ENCODE data around the gene NKG7.

Gene NKG7

DNA sequence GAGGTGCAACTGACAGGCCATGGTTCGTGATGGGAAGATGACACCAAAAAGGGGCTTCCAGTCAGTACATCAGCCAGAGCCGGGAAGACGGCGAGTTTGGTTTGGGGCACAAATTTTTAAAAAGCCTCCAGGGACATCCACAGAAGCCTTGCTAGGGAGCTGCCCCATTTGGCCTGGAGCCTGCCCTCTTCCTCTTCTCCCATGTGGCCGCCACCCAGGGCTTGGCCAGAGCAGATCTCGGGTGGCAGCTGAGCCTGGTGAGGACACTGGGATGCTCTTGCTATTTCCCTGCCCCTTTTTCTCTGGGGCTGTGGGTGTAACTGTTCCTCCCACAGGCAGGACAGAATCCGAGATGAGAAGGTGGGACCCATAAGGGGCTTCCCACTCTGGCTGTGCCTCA is 14.5 kb downstream of the NKG7 start:
- H3K4me1 Mint-ChIP-seq (ENCODE audit: low read depth), result peaks cover 47% of the 10 kb centered on the region
- H3K4me3 Mint-ChIP-seq, result no peak overlapping the region
- no peaks in the 10 kb centered on the region for H3K9me3 Mint-ChIP-seq (ENCODE audit: low read depth)
- no peak overlapping the region for H3K27ac Mint-ChIP-seq
- no peaks in the 10 kb centered on the region for H3K27me3 Mint-ChIP-seq
- no peaks in the 10 kb centered on the region for H3K36me3 Mint-ChIP-seq

DNA sequence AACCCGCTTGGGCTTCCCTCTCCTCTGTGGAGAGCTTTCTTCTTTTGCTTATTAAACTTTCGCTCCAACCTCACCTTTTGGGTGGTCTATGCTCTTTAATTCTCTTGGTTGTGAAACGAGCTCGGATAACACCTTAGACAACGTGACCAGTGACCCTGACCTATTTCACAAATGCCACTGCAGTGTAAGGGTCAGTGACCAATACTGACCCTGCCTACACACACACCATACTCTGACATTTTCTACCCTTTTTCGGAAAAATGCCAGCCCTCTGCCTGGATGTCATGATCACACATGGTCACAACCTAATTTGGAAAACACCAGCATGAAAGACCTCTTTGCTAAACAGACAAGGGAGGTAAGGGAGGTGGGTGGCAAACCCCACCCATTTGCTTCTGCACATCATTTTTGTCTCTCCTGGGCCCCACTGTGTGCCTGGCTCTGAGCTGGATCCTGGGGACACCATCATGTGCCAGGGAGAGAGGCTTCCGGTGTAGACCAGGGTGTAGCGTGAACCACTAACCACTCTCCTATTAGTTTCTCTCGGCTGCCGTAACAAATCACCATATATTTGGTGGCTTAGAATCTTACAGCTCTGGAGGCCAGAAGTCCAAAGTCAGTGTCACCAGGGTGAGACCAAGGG is 16.2 kb downstream of the NKG7 start:
- Mint-ChIP-seq H3K9me3 (ENCODE audit: low read depth) (no peaks in the 10 kb centered on the region), H3K4me1 (ENCODE audit: low read depth) (peaks cover 35% of the 10 kb centered on the region), H3K4me3 (peak overlapping the region; percentile 18), H3K27ac (peak overlapping the region; percentile 72), H3K36me3 (no peaks in the 10 kb centered on the region), H3K27me3 (no peaks in the 10 kb centered on the region)

GRCh38 chr19:51354742-51355148 is 17.7 kb downstream of the NKG7 start:
- Mint-ChIP-seq H3K27me3 (no peaks in the 10 kb centered on the region), H3K27ac (peak overlapping the region; percentile 82), H3K4me3 (peak overlapping the region; percentile 58), H3K4me1 (ENCODE audit: low read depth) (peaks cover 31% of the 10 kb centered on the region), H3K9me3 (ENCODE audit: low read depth) (no peaks in the 10 kb centered on the region), H3K36me3 (no peaks in the 10 kb centered on the region)

DNA sequence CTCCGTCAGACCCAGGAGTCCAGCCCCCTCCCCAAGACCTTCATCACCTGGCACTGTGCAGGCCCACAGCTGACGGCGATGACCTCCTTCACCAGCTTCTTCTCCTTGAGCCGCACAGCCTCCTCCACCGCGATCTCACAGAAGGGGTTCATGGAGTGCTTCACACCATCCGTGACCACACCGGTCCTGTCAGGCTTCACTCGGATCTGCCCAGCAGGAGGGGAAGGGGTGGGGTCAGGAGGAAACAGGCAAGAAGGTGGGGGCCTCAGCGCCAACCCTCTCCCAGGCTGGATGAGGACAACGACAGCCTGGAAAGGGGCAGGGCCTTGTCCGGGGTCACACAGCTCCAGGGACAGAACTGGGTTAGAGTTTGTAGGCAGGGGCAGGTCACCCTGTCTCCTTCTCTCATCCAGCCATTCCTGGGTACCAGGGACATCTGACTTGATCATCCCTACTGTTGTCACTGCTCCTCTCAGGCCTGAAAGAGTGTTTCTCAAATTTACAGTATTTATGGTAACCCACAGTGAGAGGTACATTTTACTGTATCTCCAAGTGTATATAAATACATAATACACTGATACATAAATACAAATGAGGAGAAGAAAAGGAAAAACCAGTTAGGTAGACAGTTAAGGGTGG is 18.2 kb downstream of the NKG7 start:
- Mint-ChIP-seq H3K4me3 (no peak overlapping the region), H3K36me3 (no peaks in the 10 kb centered on the region), H3K9me3 (ENCODE audit: low read depth) (no peaks in the 10 kb centered on the region), H3K27me3 (no peaks in the 10 kb centered on the region), H3K27ac (peak overlapping the region; percentile 46), H3K4me1 (ENCODE audit: low read depth) (peaks cover 28% of the 10 kb centered on the region)

DNA sequence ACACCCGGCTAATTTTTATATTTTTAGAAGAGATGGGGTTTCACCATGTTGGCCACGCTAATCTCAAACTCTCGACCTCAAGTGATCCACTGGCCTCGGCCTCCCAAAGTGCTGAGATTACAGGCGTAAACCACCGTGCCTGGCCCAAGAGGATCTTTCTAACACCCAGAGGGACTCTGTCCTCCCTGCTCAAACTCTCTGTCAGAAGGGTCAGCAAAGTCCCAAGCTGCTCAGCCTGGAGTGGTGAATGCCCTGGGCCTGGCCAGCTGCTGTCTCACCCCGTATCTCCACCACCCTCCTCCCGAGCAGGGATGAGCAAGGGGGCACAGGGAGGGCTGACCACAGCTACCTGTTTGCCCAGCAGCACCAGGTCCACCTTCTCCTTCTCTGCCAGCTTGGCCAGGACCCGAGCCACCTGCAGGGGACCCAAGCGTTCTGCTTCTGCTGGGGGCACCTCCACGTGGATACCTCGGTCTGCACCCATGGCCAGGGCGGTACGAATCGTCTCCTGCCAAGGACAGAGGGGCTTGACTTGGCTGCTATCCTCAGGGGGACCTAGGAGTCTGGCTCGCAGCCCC is 19.6 kb downstream of the NKG7 start:
- Mint-ChIP-seq H3K27me3 (no peaks in the 10 kb centered on the region), H3K36me3 (no peaks in the 10 kb centered on the region), H3K4me3 (no peak overlapping the region), H3K4me1 (ENCODE audit: low read depth) (peaks cover 26% of the 10 kb centered on the region), H3K27ac (no peak overlapping the region), H3K9me3 (ENCODE audit: low read depth) (no peaks in the 10 kb centered on the region)

DNA sequence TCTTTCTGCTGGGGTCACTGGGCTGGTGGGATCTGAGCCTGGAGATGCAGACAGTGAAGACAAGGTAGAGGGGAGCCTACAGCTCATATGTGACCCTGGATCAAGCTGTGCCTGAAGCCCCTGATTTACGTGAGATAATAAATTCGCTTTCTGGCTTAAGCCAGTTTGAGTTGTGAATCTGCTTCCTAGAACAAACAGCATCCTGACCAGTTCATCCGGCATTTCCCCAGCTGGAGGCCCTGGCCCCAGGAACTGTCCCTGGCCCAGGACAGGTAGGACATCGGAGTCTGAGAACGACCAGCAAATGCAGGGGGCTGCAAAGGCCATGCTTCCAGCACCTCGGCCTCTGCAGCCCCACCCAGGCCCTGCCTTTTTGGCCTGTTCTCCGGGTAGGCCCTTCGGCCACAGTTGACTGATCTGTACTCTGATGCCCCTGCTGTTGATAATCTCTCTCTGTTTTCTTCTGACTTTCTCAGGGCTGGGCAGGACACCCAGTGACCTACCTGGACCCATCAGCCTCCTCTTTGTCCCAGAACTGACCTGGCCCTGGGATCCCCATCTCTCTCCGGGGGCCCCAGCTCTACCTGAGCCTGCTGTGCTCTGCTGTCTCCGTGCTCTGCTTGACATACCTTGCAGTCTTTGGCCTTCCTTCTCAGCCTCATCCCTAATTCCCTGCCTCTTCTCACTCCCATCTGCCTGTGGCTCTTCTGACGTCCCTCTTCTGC is 21.0 kb downstream of the NKG7 start:
- Mint-ChIP-seq H3K27me3 (no peaks in the 10 kb centered on the region), H3K4me3 (no peak overlapping the region), H3K36me3 (peaks cover 3% of the 10 kb centered on the region), H3K4me1 (ENCODE audit: low read depth) (peaks cover 19% of the 10 kb centered on the region), H3K27ac (no peak overlapping the region), H3K9me3 (ENCODE audit: low read depth) (no peaks in the 10 kb centered on the region)

- no peaks in the 10 kb centered on the region for H3K27me3 Mint-ChIP-seq
- peaks cover 5% of the 10 kb centered on the region for H3K36me3 Mint-ChIP-seq
- peak overlapping the region; percentile 1 for H3K27ac Mint-ChIP-seq
- no peak overlapping the region for H3K4me3 Mint-ChIP-seq
- H3K4me1 Mint-ChIP-seq (ENCODE audit: low read depth), result peaks cover 3% of the 10 kb centered on the region
- no peaks in the 10 kb centered on the region for H3K9me3 Mint-ChIP-seq (ENCODE audit: low read depth)
Observed at GRCh38 chr19:51347209-51347928, 25.1 kb downstream of the NKG7 start.

DNA sequence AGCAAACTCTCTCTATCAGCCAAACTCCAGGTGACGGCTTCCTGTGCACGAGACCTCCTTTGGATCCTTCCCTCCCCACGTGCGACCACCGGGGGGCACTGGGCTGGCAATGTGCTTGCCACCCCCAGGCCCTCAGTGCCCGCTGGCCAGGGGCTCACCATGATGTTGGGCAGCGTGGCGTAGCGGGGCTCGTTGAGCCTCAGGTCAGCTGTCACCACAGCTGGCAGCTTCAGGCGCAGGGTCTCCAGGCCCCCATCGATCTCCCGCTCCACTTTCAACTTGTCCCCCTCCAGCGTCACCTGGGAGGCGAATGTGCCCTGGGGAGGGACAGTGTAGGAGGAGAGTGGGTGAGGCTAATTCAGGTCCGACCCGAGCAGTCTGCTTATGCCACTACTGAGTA is 25.7 kb downstream of the NKG7 start:
- peaks cover 3% of the 10 kb centered on the region for H3K4me1 Mint-ChIP-seq (ENCODE audit: low read depth)
- peaks cover 5% of the 10 kb centered on the region for H3K36me3 Mint-ChIP-seq
- H3K27ac Mint-ChIP-seq, result no peak overlapping the region
- no peaks in the 10 kb centered on the region for H3K27me3 Mint-ChIP-seq
- no peaks in the 10 kb centered on the region for H3K9me3 Mint-ChIP-seq (ENCODE audit: low read depth)
- no peak overlapping the region for H3K4me3 Mint-ChIP-seq

GRCh38 chr19:51345076-51345620 is 27.3 kb downstream of the NKG7 start:
- no peaks in the 10 kb centered on the region for H3K27me3 Mint-ChIP-seq
- no peaks in the 10 kb centered on the region for H3K9me3 Mint-ChIP-seq (ENCODE audit: low read depth)
- peak overlapping the region; percentile 78 for H3K27ac Mint-ChIP-seq
- peaks cover 5% of the 10 kb centered on the region for H3K36me3 Mint-ChIP-seq
- peaks cover 7% of the 10 kb centered on the region for H3K4me1 Mint-ChIP-seq (ENCODE audit: low read depth)
- H3K4me3 Mint-ChIP-seq, result no peak overlapping the region

GRCh38 chr19:51342631-51343569 is 29.6 kb downstream of the NKG7 start:
- no peak overlapping the region for H3K27ac Mint-ChIP-seq
- peaks cover 5% of the 10 kb centered on the region for H3K36me3 Mint-ChIP-seq
- H3K27me3 Mint-ChIP-seq, result no peaks in the 10 kb centered on the region
- H3K4me3 Mint-ChIP-seq, result no peak overlapping the region
- H3K9me3 Mint-ChIP-seq (ENCODE audit: low read depth), result no peaks in the 10 kb centered on the region
- H3K4me1 Mint-ChIP-seq (ENCODE audit: low read depth), result peaks cover 20% of the 10 kb centered on the region

- Mint-ChIP-seq H3K4me3 (peak within 1 kb of the TSS; percentile 77), H3K4me1 (ENCODE audit: low read depth) (peaks cover 20% of the 10 kb centered on the region), H3K27ac (peak within 1 kb of the TSS; percentile 22), H3K36me3 (peaks cover 2% of the 10 kb centered on the region), H3K27me3 (no peaks in the 10 kb centered on the region), H3K9me3 (ENCODE audit: low read depth) (no peaks in the 10 kb centered on the region)
Observed at GRCh38 chr19:51341976-51342580, 30.4 kb downstream of the NKG7 start, which contains the start of gene VSIG10L. Gene VSIG10L, minus strand, starts transcription at chr19:51342139. Its CDS starts 15 bp downstream, at chr19:51342124.

- peaks cover 20% of the 10 kb centered on the region for H3K4me1 Mint-ChIP-seq (ENCODE audit: low read depth)
- no peak overlapping the region for H3K27ac Mint-ChIP-seq
- no peaks in the 10 kb centered on the region for H3K9me3 Mint-ChIP-seq (ENCODE audit: low read depth)
- peak overlapping the region; percentile 77 for H3K4me3 Mint-ChIP-seq
- H3K36me3 Mint-ChIP-seq, result peaks cover 2% of the 10 kb centered on the region
- no peaks in the 10 kb centered on the region for H3K27me3 Mint-ChIP-seq
Observed at GRCh38 chr19:51341066-51341465, 31.4 kb downstream of the NKG7 start.

Data from activated naive CD8-positive, alpha-beta T cell (primary cell).